Suprapubic skin (tissue), 3 donors: ENCODE measurements around the gene LIPC.

Experiments
- EP300 ChIP-seq: sonication (generic); formaldehyde crosslinking; IDR thresholded peaks from one replicate; pipeline ENCODE4 v1.6.1; 2017; ENCODE audit warnings: antibody characterized with exemption
- POLR2A ChIP-seq, 2 donors: fragments of 450-650 bp; IDR thresholded peaks; one replicate each; pipeline ENCODE4 v1.6.1; 2017; ENCODE audit warnings: antibody characterized with exemption in 2 of 2, mild to moderate bottlenecking in 2 of 2, moderate library complexity in 2 of 2
- TF ChIP-seq, protein P1 (sequence below), 2 donors: fragments of 200-600 bp in 1 of 2; fragments of 450-650 bp in 1 of 2; sonication (generic) in 1 of 2; IDR thresholded peaks; one replicate each; pipeline ENCODE4 v1.5.1; 2016 to 2019; ENCODE audit warnings: antibody characterized with exemption in 2 of 2, mild to moderate bottlenecking in 1 of 2, moderate library complexity in 1 of 2

DNA sequence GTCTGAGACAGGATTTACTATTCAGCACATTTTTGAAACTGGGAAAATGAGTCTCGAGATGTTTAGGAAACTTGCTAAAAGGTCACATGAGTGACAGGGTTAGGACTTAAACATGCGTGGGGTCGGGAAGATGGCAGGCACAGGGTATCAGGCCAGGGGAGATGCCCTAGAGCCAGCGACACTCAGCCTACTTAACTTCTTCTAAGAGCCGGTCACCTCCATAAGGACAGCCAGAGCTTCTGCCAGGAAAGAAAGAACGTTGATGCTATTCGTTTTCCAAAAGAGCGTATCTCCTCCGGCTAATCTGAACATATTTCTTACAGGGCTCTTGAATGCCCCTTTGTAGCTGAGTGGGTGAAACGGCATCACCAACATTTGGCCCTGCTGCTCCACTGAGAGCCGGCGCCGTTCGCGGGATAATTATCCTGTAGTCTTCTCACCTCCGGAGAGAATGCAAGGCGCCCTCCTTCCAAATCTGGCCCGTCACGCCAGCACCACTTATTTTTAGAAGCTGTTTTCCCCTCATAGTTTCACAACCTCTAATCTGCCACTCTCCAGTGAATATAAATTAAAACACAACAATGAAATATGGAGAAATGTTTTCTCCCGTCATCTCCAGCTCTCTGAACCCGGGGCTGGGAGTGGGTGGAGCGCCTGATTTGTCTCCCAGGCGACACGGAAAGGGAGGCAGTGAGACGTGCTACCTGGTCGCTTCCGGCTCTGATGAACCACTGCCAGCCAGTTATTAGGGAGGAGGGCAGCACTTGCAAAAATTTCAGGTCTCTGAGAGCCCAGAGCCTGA lies 58.5 kb downstream of the LIPC start:
- no peak for TF ChIP-seq EP300
- TF ChIP-seq, protein P1, sequence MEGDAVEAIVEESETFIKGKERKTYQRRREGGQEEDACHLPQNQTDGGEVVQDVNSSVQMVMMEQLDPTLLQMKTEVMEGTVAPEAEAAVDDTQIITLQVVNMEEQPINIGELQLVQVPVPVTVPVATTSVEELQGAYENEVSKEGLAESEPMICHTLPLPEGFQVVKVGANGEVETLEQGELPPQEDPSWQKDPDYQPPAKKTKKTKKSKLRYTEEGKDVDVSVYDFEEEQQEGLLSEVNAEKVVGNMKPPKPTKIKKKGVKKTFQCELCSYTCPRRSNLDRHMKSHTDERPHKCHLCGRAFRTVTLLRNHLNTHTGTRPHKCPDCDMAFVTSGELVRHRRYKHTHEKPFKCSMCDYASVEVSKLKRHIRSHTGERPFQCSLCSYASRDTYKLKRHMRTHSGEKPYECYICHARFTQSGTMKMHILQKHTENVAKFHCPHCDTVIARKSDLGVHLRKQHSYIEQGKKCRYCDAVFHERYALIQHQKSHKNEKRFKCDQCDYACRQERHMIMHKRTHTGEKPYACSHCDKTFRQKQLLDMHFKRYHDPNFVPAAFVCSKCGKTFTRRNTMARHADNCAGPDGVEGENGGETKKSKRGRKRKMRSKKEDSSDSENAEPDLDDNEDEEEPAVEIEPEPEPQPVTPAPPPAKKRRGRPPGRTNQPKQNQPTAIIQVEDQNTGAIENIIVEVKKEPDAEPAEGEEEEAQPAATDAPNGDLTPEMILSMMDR (IDR thresholded peaks at IDR 0.05): no peak
- no peak for TF ChIP-seq POLR2A (IDR thresholded peaks at IDR 0.05)
